NCI-H2196 treated with DMSO at 0.1 percent for 48 hours (cell line): ENCODE results near the gene PITPNC1.
"Not testable (repeated sequence)": the region's sequence is repeated elsewhere in the genome, so short reads cannot be mapped to it uniquely, and the experiment has no call there.

Source experiments
- DNase-seq: peaks from one replicate; lab custom pipeline; 2025; ENCODE audit not compliant: unreplicated experiment; lab: John Stamatoyannopoulos, UW

The PITPNC1 gene

DNA sequence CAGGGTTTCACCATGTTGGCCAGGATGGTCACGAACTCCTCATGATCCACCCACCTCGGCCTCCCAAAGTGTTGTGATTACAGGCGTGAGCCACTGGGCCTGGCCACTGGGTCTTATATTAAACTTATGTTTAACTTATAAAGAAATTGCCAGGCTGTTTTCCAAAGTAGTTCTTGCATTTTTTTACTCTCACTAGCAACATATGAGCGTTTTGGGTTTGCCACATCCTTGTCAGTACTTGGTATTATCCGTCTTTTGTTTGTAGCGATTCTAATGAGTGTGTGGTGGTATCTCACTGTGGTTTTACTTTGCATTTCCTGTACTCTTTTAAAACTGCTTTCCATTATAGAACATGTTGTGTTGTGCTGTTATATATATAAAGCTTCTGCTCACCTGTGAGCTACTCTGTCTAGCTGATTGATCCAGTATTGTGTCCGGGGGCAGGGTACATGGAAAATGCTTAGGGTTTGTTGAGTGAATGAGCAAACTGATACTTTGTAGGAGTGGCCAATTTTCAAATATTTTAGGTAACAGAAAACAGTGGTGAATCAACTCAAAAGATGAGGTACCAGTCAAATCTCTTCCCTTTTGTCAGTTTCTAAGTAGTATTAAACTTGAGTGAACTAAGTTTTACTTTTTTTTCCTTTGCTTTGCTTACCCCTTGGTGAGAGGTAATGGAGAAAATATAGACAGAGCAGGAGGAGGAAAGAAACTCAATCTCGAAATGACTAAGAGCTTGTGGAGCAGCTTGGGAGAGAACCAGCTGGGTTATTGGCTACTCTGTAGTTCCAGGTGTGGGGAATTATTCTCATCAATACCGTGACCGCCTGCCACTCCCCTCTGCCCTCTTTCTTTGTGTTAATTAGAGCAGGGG is 75.8 kb downstream of the PITPNC1 start:
- DNase-seq, result no peak

DNA sequence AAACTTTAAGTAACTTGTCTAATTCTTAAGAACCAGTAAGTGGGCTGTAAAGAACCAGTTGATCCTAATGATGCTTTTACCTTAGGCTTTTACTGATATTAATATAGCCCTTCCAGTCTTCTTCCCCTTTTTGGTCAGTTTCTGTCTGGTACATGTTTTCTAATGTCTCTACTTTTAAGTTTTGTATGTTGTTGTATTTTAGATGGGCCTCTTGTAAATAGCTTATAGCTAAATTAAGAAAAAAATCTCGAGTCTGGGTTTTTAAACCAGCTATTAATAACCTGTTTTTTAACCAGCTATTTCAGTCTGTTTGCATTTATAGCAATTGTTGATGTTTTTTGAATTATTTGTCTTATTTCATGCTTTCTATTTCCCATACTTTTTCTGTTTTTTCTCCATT is 79.0 kb downstream of the PITPNC1 start:
- no peak for DNase-seq

DNA sequence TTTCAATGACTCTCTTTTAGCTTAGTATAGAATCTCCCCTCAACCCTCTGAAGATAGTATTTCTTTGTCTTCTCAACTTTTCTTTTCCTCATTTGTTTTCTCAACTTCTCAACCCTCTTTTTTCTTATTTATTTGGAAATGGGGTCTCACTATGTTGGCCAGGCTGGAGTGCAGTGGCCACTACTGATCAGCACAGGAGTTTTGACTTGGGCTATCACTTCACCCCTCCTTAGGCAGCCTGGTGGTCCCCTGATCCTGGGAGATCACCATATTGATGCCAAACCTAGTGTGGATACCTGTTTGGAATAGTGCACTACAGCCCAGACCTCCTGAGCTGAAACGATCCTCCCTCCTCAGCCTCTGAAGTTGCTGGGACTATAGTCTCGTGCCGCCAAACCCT is 79.8 kb downstream of the PITPNC1 start:
- no peak for DNase-seq

DNA sequence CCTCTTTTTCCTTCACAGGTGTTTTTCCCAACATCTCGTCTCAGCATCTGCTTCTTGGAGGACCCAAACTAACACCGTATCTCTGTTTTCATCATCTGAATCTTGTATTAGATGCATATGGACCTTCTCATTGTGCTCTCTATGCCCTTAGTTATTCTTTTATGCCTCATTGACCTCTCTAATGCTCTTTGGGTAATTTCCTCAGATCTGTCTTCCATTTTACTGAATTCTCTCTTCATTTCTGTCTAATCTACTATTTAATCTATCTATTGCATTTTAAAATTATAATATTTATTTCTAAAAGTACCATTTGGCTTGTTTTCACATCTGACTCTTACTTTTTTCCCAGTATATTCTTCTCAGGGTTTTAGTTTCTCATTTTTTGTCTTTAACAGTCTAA is 81.1 kb downstream of the PITPNC1 start:
- DNase-seq, result no peak

DNA sequence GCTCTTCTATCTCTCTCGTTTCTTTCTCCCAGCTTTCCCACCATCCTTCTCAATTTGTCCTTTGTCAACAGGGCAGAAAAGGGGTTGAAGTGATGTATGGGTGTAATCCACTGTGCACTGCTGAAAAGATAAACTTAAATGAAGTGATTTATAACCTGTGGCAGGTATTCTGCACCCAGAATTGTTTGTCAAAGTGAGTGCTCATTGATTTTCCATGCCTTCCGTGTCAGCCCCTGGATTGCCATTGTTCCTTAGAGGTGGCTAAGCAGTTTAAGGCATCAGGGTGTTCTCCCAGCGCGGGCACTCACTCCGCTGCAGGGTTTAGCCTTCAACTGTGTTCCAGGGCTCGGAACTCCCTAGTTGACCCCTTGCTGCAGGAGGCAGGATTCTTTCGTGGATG is 82.9 kb downstream of the PITPNC1 start:
- no peak for DNase-seq

DNA sequence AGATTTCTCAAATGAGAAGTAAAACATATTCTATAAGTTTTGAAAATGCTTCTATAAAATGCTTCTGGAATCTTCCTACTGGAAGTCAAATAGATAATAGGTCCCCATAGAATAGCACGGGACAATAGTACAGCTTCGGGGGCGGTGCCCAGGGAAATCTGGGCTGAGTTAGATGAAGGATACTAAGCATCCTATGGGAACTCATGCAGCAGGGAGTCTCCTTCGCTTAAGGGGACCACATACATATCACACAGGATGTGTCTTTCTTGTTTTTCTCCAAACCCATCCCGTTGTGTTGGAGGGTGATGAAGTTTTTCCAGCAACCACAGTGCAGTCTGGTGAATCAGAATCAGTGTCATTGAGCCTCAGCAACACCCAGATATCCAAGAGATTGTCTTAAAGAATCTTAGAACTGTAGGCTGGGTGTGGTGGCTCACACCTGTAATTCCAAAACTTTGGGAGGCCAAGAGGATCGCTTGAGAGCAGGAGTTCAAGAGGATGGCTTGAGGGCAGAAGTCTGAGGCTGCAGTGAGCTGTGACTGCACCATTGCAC is 84.2 kb downstream of the PITPNC1 start:
- DNase-seq, result no peak

DNA sequence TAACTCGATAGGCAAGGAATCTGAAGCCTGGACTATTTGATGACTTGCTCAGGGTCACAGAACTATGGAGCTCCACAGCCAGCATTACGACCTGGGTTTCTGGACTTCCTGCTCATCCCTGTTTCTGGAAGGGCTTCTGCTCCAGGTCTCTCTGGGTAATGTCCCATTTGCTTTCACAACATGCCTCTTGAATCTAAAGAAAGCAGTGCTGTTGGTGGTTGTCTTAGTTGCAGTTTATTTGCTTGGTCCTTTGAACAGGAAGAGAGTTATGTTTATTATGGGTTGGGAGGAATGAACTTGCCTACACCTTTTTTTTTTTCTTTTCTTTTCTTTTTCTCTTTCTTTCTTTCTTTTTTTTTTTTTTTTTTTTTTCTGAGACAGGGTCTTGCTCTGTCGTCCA is 84.8 kb downstream of the PITPNC1 start:
- no peak for DNase-seq

DNA sequence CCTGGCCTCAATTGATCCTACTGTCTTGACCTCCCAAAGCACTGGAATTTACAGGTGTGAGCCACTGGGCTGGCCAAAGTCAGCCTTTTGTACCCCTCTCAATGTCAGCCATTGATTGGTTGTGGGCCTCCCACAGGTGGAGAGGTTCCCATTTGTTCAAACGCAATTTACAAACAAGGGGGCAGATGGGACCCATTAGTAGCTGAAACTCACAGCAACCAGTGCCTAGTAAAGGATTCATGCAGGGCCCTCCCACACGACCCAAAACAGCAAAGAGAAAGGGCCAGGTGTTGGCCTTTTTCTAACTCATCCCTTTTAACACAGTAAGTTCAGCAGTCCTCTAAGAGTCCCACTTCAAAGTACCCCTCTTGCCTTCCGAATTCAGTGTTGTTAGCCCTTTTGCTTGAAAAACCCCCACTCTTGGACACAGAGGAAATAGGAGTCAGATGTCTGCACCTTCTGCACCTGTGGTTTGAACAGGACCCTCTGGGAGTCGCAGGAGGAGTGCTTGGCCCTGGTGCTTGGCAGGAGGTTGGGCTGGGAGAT is 89.2 kb downstream of the PITPNC1 start:
- DNase-seq, result no peak

DNA sequence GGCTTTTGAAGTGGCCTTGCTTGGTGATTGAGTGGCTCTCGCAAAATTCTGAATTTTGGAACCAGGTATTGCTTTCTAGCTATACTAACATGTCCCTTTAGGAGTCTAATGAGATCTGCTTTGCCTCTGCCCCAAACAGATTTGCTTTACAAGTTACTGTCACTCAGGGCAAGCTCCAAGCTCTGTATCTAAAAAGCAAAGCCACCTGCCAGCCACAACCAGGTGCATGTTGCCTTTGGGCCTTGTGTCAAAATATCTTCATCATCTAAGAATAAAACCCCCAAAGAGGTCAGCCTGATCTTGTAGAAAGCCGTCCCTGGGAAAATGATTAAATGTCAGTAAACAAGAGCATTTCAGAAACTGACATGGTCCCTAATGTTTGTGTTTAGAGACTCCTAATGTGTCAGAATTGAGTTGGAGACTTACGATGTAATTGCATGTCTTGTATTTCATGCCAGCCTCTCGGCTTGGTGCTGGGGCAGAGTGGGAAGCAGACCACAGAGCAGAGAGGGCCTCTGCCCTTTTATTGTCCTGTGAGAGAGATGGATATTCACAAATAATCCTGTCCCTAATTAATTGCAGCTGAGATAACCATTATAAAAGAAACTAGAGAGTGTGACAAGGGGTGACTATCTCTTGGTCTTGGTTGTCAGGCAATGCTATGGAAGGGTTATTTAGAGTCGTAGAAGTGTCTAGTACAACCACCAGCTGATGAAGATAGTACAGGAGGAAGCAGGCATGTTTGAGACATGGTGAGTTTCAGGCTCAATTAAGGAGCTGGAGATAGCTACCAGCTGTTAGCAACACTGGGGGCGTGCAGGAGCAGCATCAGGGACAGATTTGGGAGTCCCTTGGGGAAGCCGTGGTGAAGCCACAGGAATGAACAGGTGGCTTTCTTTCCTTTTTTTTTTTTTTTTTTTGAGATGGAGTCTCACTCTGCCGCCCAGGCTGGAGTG is 90.7 kb downstream of the PITPNC1 start:
- DNase-seq, result no peak

DNA sequence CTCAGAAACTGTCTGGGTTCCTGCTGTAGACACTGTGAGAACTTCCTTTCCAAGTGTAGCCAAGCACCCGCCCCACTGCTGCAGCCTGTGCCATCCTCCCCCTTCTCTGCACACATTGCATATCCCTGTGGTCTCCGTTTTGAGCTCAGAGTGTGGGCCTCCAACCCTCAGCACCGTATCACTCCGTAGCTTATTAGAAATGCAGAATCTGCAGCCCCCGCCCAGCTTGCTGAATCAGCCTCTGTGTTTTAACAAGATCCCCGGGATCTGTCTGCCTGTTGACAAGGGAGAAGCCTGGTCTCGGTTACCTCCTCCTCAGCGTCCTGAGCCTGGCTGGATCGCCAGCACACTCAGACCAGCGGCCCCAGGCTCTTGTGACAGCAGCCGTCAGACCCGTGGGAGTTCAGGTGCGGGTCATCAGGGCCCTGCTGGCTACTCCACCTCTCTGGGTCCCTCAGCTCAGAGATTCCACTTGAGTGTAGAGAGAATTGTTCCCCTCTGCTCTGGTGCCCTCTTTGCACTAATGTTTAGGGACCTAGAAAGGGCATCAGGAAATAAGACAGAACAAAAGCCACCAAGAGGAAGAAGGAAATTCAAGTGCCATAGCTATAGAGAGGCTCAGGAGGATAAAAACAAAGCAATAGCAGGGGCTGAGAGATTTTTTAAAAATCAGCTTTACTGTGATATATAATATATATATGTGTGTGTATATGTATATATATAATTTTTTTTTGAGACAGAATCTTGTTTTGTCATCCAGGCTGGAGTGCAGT is 92.3 kb downstream of the PITPNC1 start:
- DNase-seq, result no peak

DNA sequence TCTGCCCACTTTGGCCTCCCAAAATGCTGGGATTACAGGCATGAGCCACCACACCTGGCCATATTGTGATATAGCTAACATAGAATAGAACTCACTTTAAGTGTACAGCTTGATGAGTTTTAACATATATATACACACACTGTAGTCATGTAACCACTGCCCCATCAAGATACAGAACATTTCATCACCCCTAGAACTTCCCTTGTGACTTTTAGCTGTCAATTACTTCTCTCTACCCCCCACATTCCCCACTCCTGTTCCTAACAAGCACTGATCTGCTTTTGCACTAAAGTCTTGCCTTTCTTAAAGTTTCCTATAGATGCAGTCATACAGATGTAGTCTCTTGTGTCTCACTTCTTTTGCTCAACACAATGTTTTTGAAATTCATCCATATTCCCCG is 93.1 kb downstream of the PITPNC1 start:
- no peak for DNase-seq

DNA sequence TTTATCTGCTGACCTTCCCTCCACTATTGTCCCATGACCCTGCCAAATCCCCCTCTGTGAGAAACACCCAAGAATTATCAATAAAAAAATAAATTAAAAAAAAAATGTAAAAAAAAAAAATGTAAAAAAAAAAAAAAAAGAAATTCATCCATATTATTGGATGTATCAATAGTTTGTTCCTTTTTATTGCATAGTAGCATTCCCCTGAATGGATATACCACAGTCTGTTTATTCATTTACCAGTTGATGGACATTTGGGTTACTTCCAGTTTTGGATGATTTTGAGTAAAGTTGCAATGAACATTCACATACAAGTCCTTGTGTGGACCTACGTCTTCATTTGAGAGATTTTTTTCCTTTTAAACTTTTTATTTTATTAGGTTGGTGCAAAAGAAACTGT is 94.0 kb downstream of the PITPNC1 start:
- no peak for DNase-seq

DNA sequence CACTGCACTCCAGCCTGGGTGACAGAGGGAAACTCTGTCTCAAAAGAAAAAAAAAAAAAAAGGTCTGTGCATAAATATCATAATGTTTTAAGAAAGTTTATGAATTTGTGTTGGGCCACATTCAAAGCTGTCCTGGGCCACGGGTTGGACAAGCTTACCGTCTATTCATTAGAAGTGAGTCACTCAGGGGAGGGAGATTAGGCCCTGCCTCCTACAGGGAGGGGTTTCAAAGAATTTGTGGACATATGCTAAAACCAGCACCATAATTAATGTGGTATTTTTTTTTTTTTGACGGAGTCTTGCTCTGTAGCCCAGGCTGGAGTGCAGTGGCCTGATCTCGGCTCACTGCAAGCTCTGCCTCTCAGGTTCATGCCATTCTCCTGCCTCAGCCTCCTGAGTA is 95.5 kb downstream of the PITPNC1 start:
- DNase-seq, result not testable (repeated sequence)

DNA sequence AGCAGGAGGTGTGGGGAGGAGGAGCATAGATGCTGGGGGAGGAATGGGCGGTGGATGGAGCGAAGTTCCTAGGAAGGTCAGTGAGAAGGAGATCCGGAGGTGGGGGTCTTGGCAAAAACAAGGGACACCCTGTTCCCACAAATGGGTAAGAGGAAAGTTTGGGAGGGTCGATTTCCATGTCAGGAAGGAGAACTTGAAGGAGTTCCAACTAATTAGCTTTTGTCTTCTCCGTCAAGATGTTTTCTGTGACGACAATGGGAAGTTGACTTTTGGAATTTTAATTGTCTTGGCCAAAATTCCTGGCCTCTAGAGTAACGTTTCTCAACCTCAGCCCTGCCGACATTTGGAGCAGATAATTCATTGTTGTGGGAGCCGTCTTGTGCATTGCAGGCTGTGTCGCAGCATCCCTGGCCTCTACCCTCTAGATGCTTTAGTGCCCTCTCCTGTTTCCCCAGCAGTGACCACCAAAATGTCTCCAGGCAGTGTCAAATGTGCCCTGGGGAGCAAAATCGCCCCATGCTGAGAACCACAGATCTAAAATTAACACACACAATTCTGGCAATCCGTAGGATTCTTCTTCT is 97.1 kb downstream of the PITPNC1 start:
- DNase-seq, result no peak

DNA sequence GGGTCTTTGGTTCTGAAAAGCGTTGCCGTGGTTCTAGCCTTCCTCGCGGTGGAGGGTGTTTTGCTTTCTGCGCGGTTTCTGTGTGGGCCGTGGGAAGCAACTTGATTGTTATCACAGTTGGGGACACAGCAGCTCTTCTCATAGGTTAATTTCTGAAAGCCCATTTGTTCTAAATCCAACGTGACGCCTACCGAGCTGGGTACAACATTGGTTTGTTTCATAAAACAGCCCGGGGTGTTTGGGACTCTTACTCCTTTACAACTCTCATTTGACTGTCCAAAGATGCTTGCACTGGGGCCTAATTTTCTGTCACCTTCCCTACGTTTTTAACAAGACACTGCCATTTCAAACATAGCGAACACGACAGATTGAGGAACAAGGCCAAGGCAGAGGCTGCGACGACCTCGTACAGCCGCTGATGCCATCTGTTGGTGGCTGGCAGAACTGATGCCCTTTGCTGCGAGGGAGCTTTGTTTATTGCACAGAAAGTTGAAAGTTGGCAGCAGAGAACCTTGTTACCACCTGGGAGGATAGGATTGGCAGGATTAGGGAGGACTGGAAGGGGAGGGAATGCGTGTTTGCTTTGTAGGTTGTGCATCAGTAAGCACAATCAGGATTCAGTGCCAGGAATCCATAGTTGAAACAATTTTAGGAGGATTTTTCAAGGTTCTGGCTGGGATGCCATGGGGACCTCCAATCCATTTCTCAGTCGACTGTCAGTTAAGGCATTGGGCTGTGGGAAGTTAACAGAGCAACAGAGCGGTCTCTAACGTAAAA is 98.3 kb downstream of the PITPNC1 start:
- peak; percentile 83 for DNase-seq

DNA sequence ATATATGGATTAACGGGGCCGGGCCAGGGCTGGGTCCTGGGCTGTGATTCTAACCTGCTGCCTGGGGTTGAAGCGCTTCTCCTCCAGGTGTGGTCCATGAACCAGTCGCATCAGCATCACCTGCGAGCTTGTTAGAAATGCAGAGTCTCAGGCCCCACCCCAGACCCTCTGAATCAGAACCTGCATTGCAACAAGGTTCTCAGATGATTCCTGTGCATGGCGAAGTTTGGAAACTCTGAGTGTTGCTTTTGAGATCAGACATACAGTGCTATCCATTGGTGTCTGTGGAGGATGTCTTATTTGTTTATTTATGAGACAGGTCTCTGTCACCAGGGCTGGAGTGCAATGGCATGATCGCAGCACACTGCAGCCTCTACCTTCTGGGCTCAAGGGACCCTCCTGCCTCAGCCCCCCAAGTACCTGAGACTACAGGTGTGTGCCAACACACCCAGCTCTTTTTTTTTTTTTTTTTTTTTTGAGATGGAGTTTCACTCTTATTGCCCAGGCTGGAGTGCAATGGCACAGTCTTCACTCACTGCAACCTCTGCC is 99.8 kb downstream of the PITPNC1 start:
- DNase-seq, result no peak

DNA sequence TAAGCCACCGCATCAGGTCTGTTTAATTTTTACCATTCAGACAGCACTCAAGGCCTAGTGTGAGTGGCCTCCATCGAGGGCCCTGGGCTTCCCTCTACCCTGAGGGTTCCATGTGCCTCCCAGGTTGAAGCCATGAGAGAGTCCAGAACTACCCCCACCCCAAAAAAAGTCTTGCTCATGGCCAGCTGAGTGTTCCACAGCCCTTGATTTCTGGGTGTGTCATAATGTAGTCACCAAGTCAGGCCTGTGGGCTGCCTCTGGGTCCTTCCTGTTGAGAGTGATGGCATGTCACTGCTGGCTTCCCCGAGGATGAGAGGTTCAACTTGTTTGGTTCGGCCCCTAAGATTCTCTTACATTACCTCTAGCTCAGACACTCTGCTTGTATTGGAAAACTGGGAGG is 100.6 kb downstream of the PITPNC1 start:
- DNase-seq, result no peak

DNA sequence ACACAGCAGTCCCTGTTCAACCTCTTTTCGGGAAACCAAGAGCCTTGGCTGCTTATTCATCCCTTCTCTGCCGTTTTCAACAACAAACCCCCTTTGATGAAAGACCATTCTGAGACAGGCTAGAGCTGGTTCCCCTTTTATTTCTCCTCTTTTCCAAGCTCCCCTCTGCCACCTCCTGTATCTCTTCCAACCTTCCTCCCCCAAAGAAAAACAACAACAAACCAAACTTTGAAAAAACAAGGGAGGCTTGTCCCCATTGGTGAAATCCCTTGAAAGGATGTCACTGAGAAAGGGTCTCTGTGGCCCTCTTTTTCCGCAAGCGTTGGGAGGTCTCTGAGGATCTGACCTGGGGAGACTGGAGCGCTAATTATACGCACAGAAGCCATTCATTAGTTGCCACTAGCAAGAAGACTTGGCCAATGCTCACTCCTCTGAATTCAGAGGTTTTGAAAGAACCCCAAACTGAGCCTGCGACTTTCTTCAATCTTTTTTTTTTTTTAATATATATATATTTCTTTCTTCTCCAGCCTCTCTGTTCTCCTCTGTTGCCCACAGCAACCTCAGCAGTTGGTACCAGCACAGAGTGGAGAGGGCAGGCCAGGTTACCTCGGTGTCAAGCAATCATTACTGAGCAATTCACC is 101.4 kb downstream of the PITPNC1 start:
- no peak for DNase-seq

DNA sequence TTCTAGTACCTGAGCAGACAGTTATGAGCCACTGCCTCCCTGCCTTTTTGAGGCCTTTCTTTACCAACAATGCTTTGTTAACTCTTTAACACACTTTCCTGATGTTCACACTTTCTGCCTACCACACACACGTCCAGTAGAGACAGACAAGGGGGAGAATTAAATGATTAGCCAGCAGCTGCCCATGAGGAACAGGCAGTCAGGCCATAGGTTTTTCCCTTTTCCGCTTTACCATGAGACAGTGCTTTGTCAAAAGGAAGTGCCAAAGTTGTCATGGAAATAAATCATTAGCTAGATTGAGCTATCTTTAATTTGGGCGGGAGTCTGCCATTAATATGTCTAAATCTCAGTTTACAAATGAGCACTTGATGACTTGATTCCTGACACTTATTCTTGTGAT is 102.1 kb downstream of the PITPNC1 start:
- no peak for DNase-seq
